ENCODE results near the gene CLEC2B.

Gene CLEC2B

GRCh38 chr12:9906873-9907272, 37.7 kb upstream of the CLEC2B start:
- no peak for DNase-seq (ENCODE audit: low read depth)
- no peak for TF ChIP-seq CTCF (IDR thresholded peaks at IDR 0.05; ENCODE audit: low read depth, low read length, missing control alignments)
- no peak overlapping the region for H3K4me3 ChIP-seq (ENCODE audit: low read depth, low read length)
- in situ Hi-C loops (cut with HindIII; ENCODE audit: low sequenced_read_pairs): no loop called here

- no peak for TF ChIP-seq CTCF (IDR thresholded peaks at IDR 0.05; ENCODE audit: low read depth, low read length, missing control alignments)
- in situ Hi-C loops (cut with HindIII; ENCODE audit: low sequenced_read_pairs): no loop called here
- no peak overlapping the region for H3K4me3 ChIP-seq (ENCODE audit: low read depth, low read length)
- DNase-seq (ENCODE audit: low read depth): no peak
Observed at GRCh38 chr12:9902539-9903228, 33.5 kb upstream of the CLEC2B start.

- no peak for DNase-seq (ENCODE audit: low read depth)
- in situ Hi-C loops (cut with HindIII; ENCODE audit: low sequenced_read_pairs): no loop called here
- TF ChIP-seq CTCF (IDR thresholded peaks at IDR 0.05; ENCODE audit: low read depth, low read length, missing control alignments): no peak
- H3K4me3 ChIP-seq (ENCODE audit: low read depth, low read length): no peak overlapping the region
Observed at GRCh38 chr12:9900930-9901329, 31.8 kb upstream of the CLEC2B start.

GRCh38 chr12:9899209-9899608, 30.1 kb upstream of the CLEC2B start:
- no peak for TF ChIP-seq CTCF (IDR thresholded peaks at IDR 0.05; ENCODE audit: low read depth, low read length, missing control alignments)
- H3K4me3 ChIP-seq (ENCODE audit: low read depth, low read length): no peak overlapping the region
- in situ Hi-C loops (cut with HindIII; ENCODE audit: low sequenced_read_pairs): no loop called here
- no peak for DNase-seq (ENCODE audit: low read depth)

GRCh38 chr12:9897535-9897934, 28.4 kb upstream of the CLEC2B start:
- no peak for TF ChIP-seq CTCF (IDR thresholded peaks at IDR 0.05; ENCODE audit: low read depth, low read length, missing control alignments)
- no peak overlapping the region for H3K4me3 ChIP-seq (ENCODE audit: low read depth, low read length)
- no peak for DNase-seq (ENCODE audit: low read depth)
- in situ Hi-C loops (cut with HindIII; ENCODE audit: low sequenced_read_pairs): no loop called here

- H3K4me3 ChIP-seq (ENCODE audit: low read depth, low read length): no peak overlapping the region
- DNase-seq (ENCODE audit: low read depth): no peak
- no peak for TF ChIP-seq CTCF (IDR thresholded peaks at IDR 0.05; ENCODE audit: low read depth, low read length, missing control alignments)
- in situ Hi-C loops (cut with HindIII; ENCODE audit: low sequenced_read_pairs): no loop called here
Observed at GRCh38 chr12:9895215-9895971, 26.2 kb upstream of the CLEC2B start.

Measured in astrocyte of the cerebellum (primary cell).